Hepatocyte (in vitro differentiated cells): ENCODE measurements around the gene CMSS1. TPM values are rescaled to one million over a fixed set of nuclear protein-coding genes. Genes with fewer than 3 reads are reported as not detected.
"Not testable (repeated sequence)": the region's sequence is repeated elsewhere in the genome, so short reads cannot be mapped to it uniquely, and the experiment has no call there.

ENCODE experiments used
- DNase-seq: peaks from one replicate; pipeline ENCODE4 v3.0.0-alpha.2; 2016; ENCODE audit warnings: low spot score
- H2AFZ ChIP-seq: fragments of 200-600 bp; sonication (generic); 2 replicates; pipeline ENCODE4 v1.6.0; 2016; ENCODE audit warnings: antibody characterized with exemption, mild to moderate bottlenecking
- H3K27ac ChIP-seq: fragments of 200-600 bp; sonication (generic); 2 replicates; pipeline ENCODE4 v1.5.1; 2016; ENCODE audit warnings: mild to moderate bottlenecking
- H3K27me3 ChIP-seq: fragments of 200-600 bp; sonication (generic); 2 replicates; pipeline ENCODE4 v1.6.1; 2016
- H3K36me3 ChIP-seq: fragments of 200-600 bp; sonication (generic); replicated peaks from 2 replicates; pipeline ENCODE4 v1.5.1; 2016; ENCODE audit warnings: low read depth; ENCODE audit not compliant: insufficient read depth
- H3K4me1 ChIP-seq: fragments of 200-600 bp; sonication (generic); 2 replicates; pipeline ENCODE4 v1.5.1; 2016; ENCODE audit warnings: mild to moderate bottlenecking, moderate library complexity; ENCODE audit not compliant: insufficient read depth
- H3K4me2 ChIP-seq: fragments of 200-600 bp; sonication (generic); 2 replicates; pipeline ENCODE4 v1.6.0; 2016
- H3K4me3 ChIP-seq: fragments of 200-600 bp; sonication (generic); 2 replicates; pipeline ENCODE4 v1.5.1; 2016; ENCODE audit warnings: mild to moderate bottlenecking
- H3K79me2 ChIP-seq: fragments of 200-600 bp; sonication (generic); 2 replicates; pipeline ENCODE4 v1.6.0; 2017; ENCODE audit warnings: mild to moderate bottlenecking
- H3K9me2 ChIP-seq: fragments of 200-600 bp; sonication (generic); replicated peaks from 2 replicates; pipeline ENCODE4 v1.6.0; 2017; ENCODE audit warnings: mild to moderate bottlenecking; ENCODE audit not compliant: insufficient read depth
- H3K9me3 ChIP-seq: fragments of 200-600 bp; sonication (generic); 2 replicates; pipeline ENCODE4 v1.5.1; 2016; ENCODE audit warnings: low read depth, mild to moderate bottlenecking
- H4K20me1 ChIP-seq: fragments of 200-600 bp; sonication (generic); 2 replicates; pipeline ENCODE4 v1.6.0; 2016; ENCODE audit warnings: mild to moderate bottlenecking; ENCODE audit not compliant: insufficient read depth, poor library complexity, severe bottlenecking
- CTCF ChIP-seq: fragments of 200-600 bp; sonication (generic); IDR thresholded peaks from 2 replicates; pipeline ENCODE4 v1.5.1; 2016; ENCODE audit warnings: antibody characterized with exemption, mild to moderate bottlenecking; ENCODE audit not compliant: poor library complexity
- EZH2 ChIP-seq: fragments of 200-600 bp; sonication (generic); IDR thresholded peaks from 2 replicates; pipeline ENCODE4 v1.6.1; 2016; ENCODE audit warnings: antibody characterized with exemption, mild to moderate bottlenecking, borderline replicate concordance
- EZH2phosphoT487 ChIP-seq: fragments of 200-600 bp; sonication (generic); IDR thresholded peaks from one replicate; pipeline ENCODE4 v1.6.1; 2018; ENCODE audit warnings: antibody characterized with exemption, mild to moderate bottlenecking, low read depth, moderate library complexity; ENCODE audit not compliant: unreplicated experiment, severe bottlenecking
- WGBS: methylation state at CpG from one replicate; pipeline ENCODE4 v1.1.6; 2016; ENCODE audit warnings: low lambda C conversion rate; ENCODE audit errors: missing lambda C conversion rate; 5-methylcytosine and 5-hydroxymethylcytosine counted together
- polyA plus RNA-seq: library from polyadenylated mRNA; unstranded; fragments of >200 nt; fragmentation: Nextera tagmentation; extraction: Ambion mirVana; gene quantifications from 2 replicates; pipeline ENCODE4 v1.2.1, GENCODE V29; 2016
- total RNA-seq: library from RNA; depleted of rRNA; stranded (reverse); fragments of >200 nt; gene quantifications from 2 replicates; pipeline ENCODE4 v1.2.3, GENCODE V29; 2014

CMSS1 gene
- total and polyA plus RNA-seq, 2 experiments from 2014 or later: 11.8 to 17.0 TPM

DNA sequence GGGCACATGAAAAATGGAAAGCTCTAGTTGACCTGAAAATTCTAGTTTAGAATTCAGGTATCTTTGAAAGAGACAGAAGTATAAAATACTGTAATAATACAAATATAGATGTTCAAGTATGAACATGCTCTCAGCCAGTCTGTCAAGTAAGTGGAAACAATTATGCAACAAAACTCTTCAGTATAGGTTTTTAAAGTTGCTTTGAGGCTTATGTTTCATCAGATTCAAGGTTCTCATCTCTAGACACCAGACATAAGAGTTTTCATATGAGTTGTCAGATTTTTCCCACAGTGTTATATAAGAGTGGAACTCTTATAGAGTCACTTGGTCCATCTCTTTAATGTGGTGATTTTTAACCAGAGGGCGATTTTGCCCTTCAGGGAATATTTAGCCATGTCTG is 22.0 kb downstream of the CMSS1 start:
- WGBS: 80% methylated on average over 1 of the region's 1 CpG
- Histone ChIP-seq H3K9me2 (no peaks in the 10 kb centered on the region), H3K4me3 (no peak overlapping the region), H3K27ac (no peak overlapping the region), H3K9me3 (no peaks in the 10 kb centered on the region), H3K4me2 (no peak overlapping the region), H3K27me3 (no peaks in the 10 kb centered on the region), H4K20me1 (no peaks in the 10 kb centered on the region), H3K4me1 (peaks cover 7% of the 10 kb centered on the region), H3K36me3 (no peaks in the 10 kb centered on the region), H2AFZ (no peak overlapping the region), H3K79me2 (peaks cover 16% of the 10 kb centered on the region)
- DNase-seq: no peak
- TF ChIP-seq CTCF: no peak
- TF ChIP-seq EZH2phosphoT487: no peak
- TF ChIP-seq EZH2: no peak

GRCh38 chr3:99841949-99842348 is 24.3 kb downstream of the CMSS1 start:
- not testable (repeated sequence) for H3K4me3 ChIP-seq, H3K9me3 ChIP-seq, H4K20me1 ChIP-seq, H3K9me2 ChIP-seq, H3K27ac ChIP-seq, H2AFZ ChIP-seq, H3K27me3 ChIP-seq, H3K4me1 ChIP-seq, DNase-seq, H3K36me3 ChIP-seq, H3K4me2 ChIP-seq, H3K79me2 ChIP-seq
- WGBS: over 99% methylated on average over 4 of the region's 4 CpGs

DNA sequence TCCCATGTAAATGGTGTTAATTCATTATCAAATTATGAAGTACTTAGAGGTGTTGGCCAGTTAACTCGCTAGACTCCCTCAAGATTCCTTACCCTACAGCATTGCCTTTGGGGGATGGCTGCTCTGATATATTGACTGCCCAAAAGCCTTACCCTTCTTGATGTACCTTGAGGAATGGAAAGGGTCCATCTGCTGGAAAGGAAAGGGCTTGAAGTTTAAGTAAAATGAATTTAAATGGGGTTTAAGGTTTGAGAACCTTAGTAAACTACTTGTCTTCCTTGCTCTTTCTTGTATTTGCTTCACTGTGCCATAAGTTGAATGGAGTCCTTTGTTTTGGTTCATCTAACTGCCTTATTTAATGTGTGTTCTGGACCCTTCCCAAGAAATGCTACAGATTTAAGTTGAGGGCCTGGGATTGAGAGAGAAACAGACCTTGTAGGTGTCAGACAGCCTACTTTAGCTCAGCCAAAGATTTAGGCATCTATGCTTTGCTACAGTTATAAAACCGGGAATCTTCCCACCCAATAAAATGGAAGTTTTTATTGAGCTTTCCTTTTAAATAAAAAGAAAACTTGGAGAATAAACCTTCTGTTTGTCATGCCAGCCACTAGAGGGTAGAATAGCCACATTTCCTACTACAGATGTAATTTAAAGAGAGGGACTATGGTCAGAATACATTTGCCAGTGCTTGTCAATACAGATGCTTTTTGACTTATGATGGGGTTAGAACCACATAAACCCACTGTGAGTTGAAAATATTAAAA is 25.3 kb downstream of the CMSS1 start:
- Histone ChIP-seq H3K9me2 (no peaks in the 10 kb centered on the region), H3K9me3 (no peaks in the 10 kb centered on the region), H2AFZ (no peak overlapping the region), H3K4me3 (no peak overlapping the region), H3K79me2 (peaks cover 8% of the 10 kb centered on the region), H3K27ac (peak overlapping the region; percentile 64), H3K4me1 (peaks cover 7% of the 10 kb centered on the region), H3K4me2 (peak overlapping the region; percentile 23), H4K20me1 (no peaks in the 10 kb centered on the region), H3K27me3 (no peaks in the 10 kb centered on the region), H3K36me3 (no peaks in the 10 kb centered on the region)
- WGBS: 28% methylated on average over 2 of the region's 2 CpGs
- TF ChIP-seq EZH2: no peak
- peak; percentile 81 for TF ChIP-seq CTCF
- DNase-seq: peak; percentile 67

DNA sequence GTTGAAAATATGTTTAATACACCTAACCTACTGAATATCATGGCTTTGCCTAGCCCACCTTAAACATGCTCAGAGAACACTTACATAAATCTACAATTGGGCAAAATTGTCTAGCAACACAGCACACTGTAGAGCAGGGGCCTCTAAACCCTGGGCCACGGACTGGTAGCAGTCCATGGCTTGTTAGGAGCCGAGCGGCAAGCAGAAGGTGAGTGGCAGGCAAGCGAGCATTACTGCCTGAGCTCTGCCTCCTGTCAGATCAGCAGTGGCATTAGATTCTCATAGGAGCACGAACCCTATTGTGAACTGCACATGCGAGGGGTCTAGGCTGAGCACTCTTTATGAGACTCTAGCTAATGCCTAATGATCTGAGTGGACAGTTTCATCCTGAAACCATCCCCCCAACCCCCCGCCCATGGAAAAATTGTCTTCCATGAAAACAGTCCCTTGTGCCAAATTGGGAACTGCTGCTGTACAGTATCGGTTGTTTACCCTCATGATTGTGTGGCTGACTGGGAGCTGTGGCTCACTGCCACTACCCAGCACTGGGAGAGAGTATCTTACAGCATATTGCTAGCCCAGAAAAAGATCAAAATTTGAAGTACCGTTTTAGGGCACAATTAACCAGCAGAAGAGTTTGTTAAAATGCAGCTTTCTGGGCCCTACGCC is 26.1 kb downstream of the CMSS1 start:
- H3K9me3 ChIP-seq: no peaks in the 10 kb centered on the region
- no peaks in the 10 kb centered on the region for H3K27me3 ChIP-seq
- peak overlapping the region; percentile 23 for H3K4me2 ChIP-seq
- H3K27ac ChIP-seq: peak overlapping the region; percentile 64
- H3K79me2 ChIP-seq: peaks cover 13% of the 10 kb centered on the region
- no peak overlapping the region for H2AFZ ChIP-seq
- H3K36me3 ChIP-seq: no peaks in the 10 kb centered on the region
- no peak for TF ChIP-seq CTCF
- TF ChIP-seq EZH2phosphoT487: no peak
- TF ChIP-seq EZH2: no peak
- H3K4me1 ChIP-seq: peaks cover 7% of the 10 kb centered on the region
- no peak overlapping the region for H3K4me3 ChIP-seq
- no peaks in the 10 kb centered on the region for H4K20me1 ChIP-seq
- DNase-seq: no peak
- WGBS: 63% methylated on average over 10 of the region's 10 CpGs
- H3K9me2 ChIP-seq: no peaks in the 10 kb centered on the region
